K562 (cell line): ENCODE data around the gene P4HTM. TPM values are rescaled to one million over a fixed set of nuclear protein-coding genes. Genes with fewer than 3 reads are reported as not detected.

Source experiments
- ATAC-seq: fragments of 200-7000 bp; cut with Tn5 transposase; 3 replicates; pipeline ENCODE4 v1.9.1; 2020; ENCODE audit warnings: moderate library complexity
- BruUV-seq: library from RNA; stranded (reverse); fragments of 400-500 nt; replicated peaks from 2 replicates; lab custom pipeline; 2021; lab: Mats Ljungman, UMichigan
- CTCF ChIA-PET: fragments of 300-600 bp; formaldehyde crosslinking; extraction: SDS; loops from one replicate; lab custom pipeline; 2021; ENCODE audit warnings: low intra/inter-chr PET ratio; lab: Yijun Ruan, JAX
- POLR2A ChIA-PET: fragments of 300-600, 350-650 bp; sonication (Branson Sonifier 250); formaldehyde crosslinking; extraction: SDS; loops from one replicate; lab custom pipeline; 2021; ENCODE audit warnings: antibody characterized with exemption, inconsistent platforms; lab: Yijun Ruan, JAX
- DNase-seq, 4 experiments: peaks; one replicate each; pipeline versions ENCODE4 v3.0.0 to v3.0.0-alpha.2; 2011 to 2018; ENCODE audit warnings: low spot score in 3 of 4, mixed read lengths in 3 of 4; ENCODE audit errors: extremely low read depth in 1 of 4
- FAIRE-seq: peaks from 2 replicates; lab custom pipeline; 2011; peaks lifted over from hg19 to GRCh38; lab: Jason Lieb, UNC
- H2AFZ ChIP-seq: 2 replicates; pipeline ENCODE4 v1.6.0; 2011; ENCODE audit warnings: low read depth, low read length, control low read depth, inconsistent platforms
- H3K27ac ChIP-seq: fragments of 200-600 bp; 3 replicates; pipeline ENCODE4 v1.8.0; 2011; ENCODE audit warnings: low read depth, mild to moderate bottlenecking, control low read depth, inconsistent platforms, low read length, moderate library complexity, mixed read lengths; ENCODE audit errors: extremely low read depth
- H3K27me3 ChIP-seq, 2 experiments: fragments of 300-600 bp in 1 of 2; 2 replicates in 1 of 2; 3 replicates in 1 of 2; pipeline versions ENCODE4 v1.6.0 to v1.8.0; 2011; ENCODE audit warnings: inconsistent platforms in 2 of 2, low read length in 2 of 2, mild to moderate bottlenecking in 1 of 2, mixed read lengths in 1 of 2, moderate library complexity in 1 of 2; ENCODE audit not compliant: control insufficient read depth in 2 of 2, insufficient read depth in 2 of 2
- H3K36me3 ChIP-seq: fragments of 300-600 bp; 3 replicates; pipeline ENCODE4 v1.8.0; 2011; ENCODE audit warnings: mild to moderate bottlenecking, low read length, inconsistent platforms; ENCODE audit not compliant: control insufficient read depth, insufficient read depth
- H3K4me1 ChIP-seq, 2 experiments: fragments of 200-600 bp in 1 of 2; replicated peaks in 1 of 2; 2 replicates in 1 of 2; 3 replicates in 1 of 2; pipeline versions ENCODE4 v1.5.1 to v1.8.0; 2011; ENCODE audit warnings: inconsistent platforms in 2 of 2, low read length in 2 of 2, mild to moderate bottlenecking in 1 of 2, mixed read lengths in 1 of 2, moderate library complexity in 1 of 2; ENCODE audit not compliant: control insufficient read depth in 2 of 2, insufficient read depth in 2 of 2
- H3K4me2 ChIP-seq: 2 replicates; pipeline ENCODE4 v1.6.1; 2011; ENCODE audit warnings: low read length, control low read depth, inconsistent platforms, mixed read lengths; ENCODE audit not compliant: insufficient read depth
- H3K4me3 ChIP-seq: fragments of 200-600 bp; sonication (generic), shearing (Covaris generic); 2 replicates; pipeline ENCODE4 v1.5.1; 2016; ENCODE audit warnings: control low read depth, inconsistent platforms
- H3K79me2 ChIP-seq: fragments of 200-600 bp; 3 replicates; pipeline ENCODE4 v1.8.0; 2011; ENCODE audit warnings: low read length, inconsistent platforms; ENCODE audit not compliant: control insufficient read depth, insufficient read depth
- H3K9ac ChIP-seq, 2 experiments: 2 replicates each; pipeline versions ENCODE4 v1.6.0 to v1.6.1; 2011; ENCODE audit warnings: low read depth in 2 of 2, low read length in 2 of 2, control low read depth in 1 of 2, inconsistent platforms in 1 of 2, mild to moderate bottlenecking in 1 of 2, mixed read lengths in 1 of 2; ENCODE audit not compliant: insufficient read depth in 1 of 2
- H3K9me1 ChIP-seq: one replicate; pipeline ENCODE4 v1.6.0; 2011; ENCODE audit warnings: inconsistent platforms, mild to moderate bottlenecking, low read length, moderate library complexity; ENCODE audit not compliant: control insufficient read depth, insufficient read depth
- H3K9me3 ChIP-seq: replicated peaks from 2 replicates; pipeline ENCODE4 v1.5.1; 2011; ENCODE audit warnings: low read depth, low read length, inconsistent platforms; ENCODE audit not compliant: control insufficient read depth, insufficient read depth
- H4K20me1 ChIP-seq: replicated peaks from 2 replicates; pipeline ENCODE4 v1.6.1; 2011; ENCODE audit warnings: low read length, inconsistent platforms, mixed read lengths; ENCODE audit not compliant: control insufficient read depth, insufficient read depth
- ARID3A ChIP-seq: IDR thresholded peaks from 2 replicates; pipeline ENCODE4 v1.6.1; 2012; ENCODE audit warnings: low read depth, low read length, improper control_type of control experiment, borderline replicate concordance
- ATF1 ChIP-seq, 2 experiments: fragments of 450-650 bp in 1 of 2; IDR thresholded peaks; 2 replicates each; pipeline ENCODE4 v1.6.1; 2016; ENCODE audit warnings: missing compliant biosample characterization in 1 of 2, missing genetic modification characterization in 1 of 2
- BACH1 ChIP-seq: fragments of 200-800 bp; sonication (Bioruptor generic); IDR thresholded peaks from 2 replicates; pipeline ENCODE4 v1.6.1; 2016; ENCODE audit warnings: missing genetic modification characterization, missing compliant biosample characterization
- CBX3 ChIP-seq, 2 experiments: IDR thresholded peaks; 1 replicate in 1 of 2; 2 replicates in 1 of 2; pipeline ENCODE4 v1.6.1; 2012; ENCODE audit warnings: inconsistent platforms in 2 of 2, low read length in 2 of 2, borderline replicate concordance in 1 of 2, control low read depth in 1 of 2
- HDAC8 ChIP-seq: fragments of 450-650 bp; IDR thresholded peaks from 2 replicates; pipeline ENCODE4 v1.6.1; 2016; ENCODE audit warnings: mild to moderate bottlenecking, missing genetic modification characterization, moderate library complexity, missing compliant biosample characterization
- HSF4 ChIP-seq: fragments of 250-450 bp; sonication (Bioruptor Pico); IDR thresholded peaks from 2 replicates; pipeline ENCODE4 v2.1.2; 2022; ENCODE audit warnings: mild to moderate bottlenecking, moderate library complexity, borderline replicate concordance
- MED1 ChIP-seq: sonication (generic); formaldehyde crosslinking; IDR thresholded peaks from 2 replicates; pipeline ENCODE4 v1.8.1; 2023; ENCODE audit warnings: missing genetic modification reagents, borderline replicate concordance
- PHF21A ChIP-seq: fragments of 450-650 bp; IDR thresholded peaks from 2 replicates; pipeline ENCODE4 v1.6.1; 2017; ENCODE audit warnings: low read depth, borderline replicate concordance
- TAF1 ChIP-seq: IDR thresholded peaks from 2 replicates; pipeline ENCODE4 v1.6.1; 2011; ENCODE audit warnings: mild to moderate bottlenecking, low read length, moderate library complexity; ENCODE audit not compliant: insufficient read depth, control insufficient read depth, severe bottlenecking; ENCODE audit errors: extremely low read depth
- THRB ChIP-seq: fragments of 450-650 bp; formaldehyde crosslinking; conservative IDR thresholded peaks from 2 replicates; pipeline ENCODE4 v1.4.0; 2022; ENCODE audit warnings: mild to moderate bottlenecking, missing genetic modification characterization
- VEZF1 ChIP-seq: fragments of 200-800 bp; sonication (Bioruptor generic); IDR thresholded peaks from 2 replicates; pipeline ENCODE4 v1.6.1; 2017; ENCODE audit warnings: missing genetic modification characterization, missing compliant biosample characterization
- ZSCAN32 ChIP-seq: fragments of 450-650 bp; formaldehyde crosslinking; IDR thresholded peaks from 2 replicates; pipeline ENCODE4 v1.4.0; 2020; ENCODE audit warnings: mild to moderate bottlenecking, moderate library complexity
- WGBS: fragments of 100-300 bp; shearing (Covaris generic); methylation state at CpG from one replicate; pipeline ENCODE4 v1.1.6; 2016; ENCODE audit warnings: low coverage, mixed read lengths; ENCODE audit not compliant: insufficient coverage; ENCODE audit errors: missing lambda C conversion rate; 5-methylcytosine and 5-hydroxymethylcytosine counted together
- in situ Hi-C: fragments of 300-500 bp; cut with MboI; formaldehyde crosslinking; loops from 4 replicates; pipeline ENCODE4 v1.15.0; 2018; ENCODE audit warnings: inconsistent platforms, mixed read lengths
- intact Hi-C: fragments of 100-400 bp; cut with micrococcal nuclease; formaldehyde crosslinking; loops from 2 replicates; pipeline ENCODE4 v1.14.2; 2022
- polyA plus RNA-seq, 8 experiments: library from polyadenylated mRNA; depleted of rRNA in 4 of 8; stranded (reverse) in 5 of 8; unstranded in 3 of 8; fragments of >200 nt; fragmentation: Nextera tagmentation in 2 of 8; fragmentation: Illumina TruSeq in 1 of 8; extraction: Ambion mirVana in 2 of 8; extraction: Trizol in 1 of 8; gene quantifications; 2 replicates each; pipeline versions ENCODE4 v1.2.1 to v1.2.3, GENCODE V29; 2011 to 2014; ENCODE audit warnings: inconsistent platforms in 1 of 8, missing spikeins in 1 of 8
- total RNA-seq, 7 experiments: library from RNA; depleted of rRNA in 6 of 7; stranded (reverse); fragments of >200 nt in 6 of 7; fragmentation: Illumina TruSeq in 2 of 7; extraction: Trizol in 2 of 7; gene quantifications; 2 replicates each; pipeline versions ENCODE4 v1.2.1 to v1.2.3, GENCODE V29; 2011 to 2021; ENCODE audit warnings: low replicate concordance in 1 of 7

The P4HTM gene
- total and polyA plus RNA-seq, 9 of the 15 experiments (the other 6 are each of a cell fraction or from before 2014, with no cell fraction given): 0.09 to 0.66 (median 0.25) TPM; not detected in 2

- TF ChIP-seq THRB (no peak), PHF21A (no peak)
Observed at GRCh38 chr3:49032646-49033304, 42.7 kb downstream of the P4HTM start (continued).

GRCh38 chr3:49034650-49035049 lies 44.6 kb downstream of the P4HTM start:
- peaks cover 4 to 9% of the 10 kb centered on the region in 2 experiments; a peak in 4 of 5 replicates for H3K4me1 ChIP-seq
- no peak overlapping the region for H3K27ac ChIP-seq
- no peaks in the 10 kb centered on the region for H3K27me3 ChIP-seq
- TF ChIP-seq VEZF1 (CRISPR knock-in tag): no peak
- no peak for TF ChIP-seq TAF1
- no peak for TF ChIP-seq ATF1 (CRISPR knock-in tag; IDR thresholded peaks at IDR 0.05)
- TF ChIP-seq ATF1 (tag; IDR thresholded peaks at IDR 0.05): no peak
- no peak for TF ChIP-seq BACH1 (tag)
- no peak for TF ChIP-seq HDAC8 (tag)
- TF ChIP-seq CBX3 (IDR thresholded peaks at IDR 0.05; ENCODE audit: borderline replicate concordance in 1 of 2, low read length in 2 of 2): no peak
- no peak for TF ChIP-seq ARID3A
- no peak for TF ChIP-seq HSF4
- TF ChIP-seq ZSCAN32 (CRISPR knock-in tag): no peak
- TF ChIP-seq MED1 (CRISPR knock-in tag): no peak
- no peaks in the 10 kb centered on the region for H3K9me1 ChIP-seq
- no peak overlapping the region for H3K4me2 ChIP-seq
- ChIA-PET CTCF (no interaction called here), POLR2A (interaction anchor here (0.6 to 1.4 kb wide), 3 partner anchors 9 to 252 kb away, joined by 3 to 5 read pairs (median 3); no protein-coding TSS in a partner anchor)
- DNase-seq (no peak), FAIRE-seq (no peak), ATAC-seq (no peak)
- H3K79me2 ChIP-seq: no peaks in the 10 kb centered on the region
- no TSS peak for BruUV-seq
- no peaks in the 10 kb centered on the region for H4K20me1 ChIP-seq
- in situ Hi-C loops (no loop called here), intact Hi-C loops (no loop called here)
- no peak overlapping the region for H2AFZ ChIP-seq
- H3K36me3 ChIP-seq: peaks cover 64% of the 10 kb centered on the region; the same call in 2 of the 3 replicates
- no peak overlapping the region for H3K9ac ChIP-seq
- H3K9me3 ChIP-seq: no peaks in the 10 kb centered on the region
- 100% methylated on average over 2 of the region's 2 CpGs for WGBS
- no peak overlapping the region for H3K4me3 ChIP-seq
